SU-DHL-6 (cell line): ENCODE data around the gene PRKN.

ENCODE experiments used
- H2AFZ ChIP-seq: fragments of 200-600 bp; sonication (generic); 2 replicates; pipeline ENCODE4 v1.6.1; 2014; ENCODE audit warnings: low read depth, mild to moderate bottlenecking, moderate library complexity, mixed read lengths, antibody characterized with exemption, low read length; ENCODE audit not compliant: severe bottlenecking
- H3F3A ChIP-seq: fragments of 200-600 bp; shearing (Covaris generic); 2 replicates; pipeline ENCODE4 v1.6.0; 2016; ENCODE audit warnings: antibody characterized with exemption, mild to moderate bottlenecking; ENCODE audit not compliant: insufficient read depth
- H3K27ac ChIP-seq: fragments of 200-600 bp; sonication (generic); 2 replicates; pipeline ENCODE4 v1.5.1; 2016; ENCODE audit warnings: low read depth, mild to moderate bottlenecking, low read length, moderate library complexity, mixed read lengths
- H3K27me3 ChIP-seq: fragments of 200-600 bp; sonication (generic), shearing (Covaris generic); 2 replicates; pipeline ENCODE4 v1.6.0; 2014; ENCODE audit warnings: mild to moderate bottlenecking, low read length
- H3K36me3 ChIP-seq: fragments of 200-600 bp; sonication (generic); 2 replicates; pipeline ENCODE4 v1.6.1; 2014; ENCODE audit warnings: mild to moderate bottlenecking, low read length, mixed read lengths
- H3K4me2 ChIP-seq: fragments of 300-600, 200-600 bp; shearing (Covaris generic), sonication (generic); 2 replicates; pipeline ENCODE4 v1.6.0; 2014; ENCODE audit warnings: low read length, low read depth, mild to moderate bottlenecking; ENCODE audit not compliant: poor library complexity, severe bottlenecking
- H3K4me3 ChIP-seq: fragments of 200-600 bp; sonication (generic); 2 replicates; pipeline ENCODE4 v1.5.1; 2014; ENCODE audit warnings: antibody characterized with exemption, low read length, mild to moderate bottlenecking, mixed read lengths; ENCODE audit not compliant: insufficient read depth, poor library complexity, severe bottlenecking
- H3K79me2 ChIP-seq: fragments of 200-600 bp; sonication (generic); 2 replicates; pipeline ENCODE4 v1.6.1; 2014; ENCODE audit warnings: mild to moderate bottlenecking, low read length, moderate library complexity; ENCODE audit not compliant: insufficient read depth
- H3K9ac ChIP-seq: fragments of 200-600 bp; sonication (generic); 2 replicates; pipeline ENCODE4 v1.7.0; 2014; ENCODE audit warnings: mild to moderate bottlenecking, low read length
- H3K9me2 ChIP-seq: fragments of 200-600 bp; sonication (generic); replicated peaks from 2 replicates; pipeline ENCODE4 v1.6.1; 2014; ENCODE audit warnings: low read length; ENCODE audit not compliant: insufficient read depth
- H3K9me3 ChIP-seq: fragments of 200-600 bp; sonication (generic); 2 replicates; pipeline ENCODE4 v1.6.1; 2014; ENCODE audit warnings: low read length, mixed read lengths; ENCODE audit not compliant: insufficient read depth
- H4K20me1 ChIP-seq: fragments of 200-600 bp; sonication (generic); 2 replicates; pipeline ENCODE4 v1.6.1; 2014; ENCODE audit warnings: low read depth, mild to moderate bottlenecking, antibody characterized with exemption, low read length, moderate library complexity, mixed read lengths
- EZH2phosphoT487 ChIP-seq: fragments of 200-600 bp; sonication (generic), shearing (Covaris generic); conservative IDR thresholded peaks from 2 replicates; pipeline ENCODE4 v1.6.1; 2018; ENCODE audit warnings: mild to moderate bottlenecking, antibody characterized with exemption, low read length, moderate library complexity, mixed read lengths
- TF ChIP-seq, protein P1 (sequence below): fragments of 200-600 bp; sonication (generic); IDR thresholded peaks from one replicate; pipeline ENCODE4 v1.5.1; 2017; ENCODE audit warnings: antibody characterized with exemption, mild to moderate bottlenecking, low read length, moderate library complexity; ENCODE audit not compliant: insufficient read depth, poor library complexity, severe bottlenecking

The PRKN gene

DNA sequence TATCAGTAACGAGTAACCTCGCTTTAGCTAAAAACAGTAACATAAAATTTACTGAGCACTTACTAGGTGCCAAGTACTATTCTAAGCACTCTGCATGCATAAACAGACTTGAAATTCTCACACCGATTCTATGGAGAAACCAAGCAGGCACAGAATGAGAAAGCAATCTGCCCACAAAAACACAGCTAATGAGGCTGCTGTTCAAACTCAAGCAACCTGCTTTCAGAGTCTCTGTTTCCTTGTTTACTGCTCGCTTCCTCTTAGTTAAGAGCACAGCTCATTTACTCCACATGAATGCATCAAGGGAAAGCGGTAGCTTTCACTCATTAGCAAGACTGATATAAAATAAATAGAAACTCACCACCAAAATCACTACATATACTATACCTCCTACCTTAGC, 37.4 kb downstream of the PRKN start:
- Histone ChIP-seq H3K27ac (no peak overlapping the region), H3F3A (no peaks in the 10 kb centered on the region), H3K27me3 (no peaks in the 10 kb centered on the region), H3K9me2 (no peaks in the 10 kb centered on the region), H3K9ac (no peak overlapping the region), H4K20me1 (no peaks in the 10 kb centered on the region), H3K9me3 (no peaks in the 10 kb centered on the region), H2AFZ (no peak overlapping the region), H3K4me3 (no peak overlapping the region), H3K79me2 (no peaks in the 10 kb centered on the region), H3K36me3 (no peaks in the 10 kb centered on the region), H3K4me2 (no peak overlapping the region)
- TF ChIP-seq EZH2phosphoT487 = no peak
- TF ChIP-seq, protein P1, sequence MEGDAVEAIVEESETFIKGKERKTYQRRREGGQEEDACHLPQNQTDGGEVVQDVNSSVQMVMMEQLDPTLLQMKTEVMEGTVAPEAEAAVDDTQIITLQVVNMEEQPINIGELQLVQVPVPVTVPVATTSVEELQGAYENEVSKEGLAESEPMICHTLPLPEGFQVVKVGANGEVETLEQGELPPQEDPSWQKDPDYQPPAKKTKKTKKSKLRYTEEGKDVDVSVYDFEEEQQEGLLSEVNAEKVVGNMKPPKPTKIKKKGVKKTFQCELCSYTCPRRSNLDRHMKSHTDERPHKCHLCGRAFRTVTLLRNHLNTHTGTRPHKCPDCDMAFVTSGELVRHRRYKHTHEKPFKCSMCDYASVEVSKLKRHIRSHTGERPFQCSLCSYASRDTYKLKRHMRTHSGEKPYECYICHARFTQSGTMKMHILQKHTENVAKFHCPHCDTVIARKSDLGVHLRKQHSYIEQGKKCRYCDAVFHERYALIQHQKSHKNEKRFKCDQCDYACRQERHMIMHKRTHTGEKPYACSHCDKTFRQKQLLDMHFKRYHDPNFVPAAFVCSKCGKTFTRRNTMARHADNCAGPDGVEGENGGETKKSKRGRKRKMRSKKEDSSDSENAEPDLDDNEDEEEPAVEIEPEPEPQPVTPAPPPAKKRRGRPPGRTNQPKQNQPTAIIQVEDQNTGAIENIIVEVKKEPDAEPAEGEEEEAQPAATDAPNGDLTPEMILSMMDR = no peak

DNA sequence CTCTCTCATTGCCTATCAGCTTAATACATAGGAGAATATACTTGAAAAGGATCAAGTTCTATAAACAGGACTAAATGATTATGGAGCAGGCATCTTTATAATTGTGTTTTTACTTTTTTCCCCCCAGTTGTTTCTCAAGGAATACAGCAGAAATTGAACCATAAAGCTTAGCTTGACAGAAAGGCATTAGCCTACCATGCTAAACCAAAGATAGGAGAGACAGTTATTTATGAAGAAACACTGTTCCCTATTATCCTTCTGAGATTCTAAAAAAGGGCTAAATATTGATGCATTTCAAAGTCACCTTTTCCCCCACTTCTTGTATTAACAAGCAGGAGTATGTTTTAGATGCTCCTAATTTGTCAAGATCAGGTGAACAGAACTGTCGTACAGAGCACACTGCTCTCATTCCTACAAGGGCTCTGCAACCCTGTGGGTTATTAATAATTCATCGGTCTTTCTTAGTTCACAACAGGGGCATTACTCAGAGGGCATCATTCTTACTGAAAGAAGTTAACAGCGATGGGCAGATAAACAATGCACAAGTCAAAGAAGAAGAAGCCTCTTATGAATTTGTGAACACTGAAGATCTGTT, 38.7 kb downstream of the PRKN start:
- TF ChIP-seq, protein P1 = no peak
- no peak for TF ChIP-seq EZH2phosphoT487
- Histone ChIP-seq H3K27me3 (no peaks in the 10 kb centered on the region), H3K36me3 (no peaks in the 10 kb centered on the region), H3K9me3 (no peaks in the 10 kb centered on the region), H3K4me3 (no peak overlapping the region), H3F3A (no peaks in the 10 kb centered on the region), H4K20me1 (no peaks in the 10 kb centered on the region), H2AFZ (no peak overlapping the region), H3K27ac (no peak overlapping the region), H3K9me2 (no peaks in the 10 kb centered on the region), H3K4me2 (no peak overlapping the region), H3K9ac (no peak overlapping the region), H3K79me2 (no peaks in the 10 kb centered on the region)

DNA sequence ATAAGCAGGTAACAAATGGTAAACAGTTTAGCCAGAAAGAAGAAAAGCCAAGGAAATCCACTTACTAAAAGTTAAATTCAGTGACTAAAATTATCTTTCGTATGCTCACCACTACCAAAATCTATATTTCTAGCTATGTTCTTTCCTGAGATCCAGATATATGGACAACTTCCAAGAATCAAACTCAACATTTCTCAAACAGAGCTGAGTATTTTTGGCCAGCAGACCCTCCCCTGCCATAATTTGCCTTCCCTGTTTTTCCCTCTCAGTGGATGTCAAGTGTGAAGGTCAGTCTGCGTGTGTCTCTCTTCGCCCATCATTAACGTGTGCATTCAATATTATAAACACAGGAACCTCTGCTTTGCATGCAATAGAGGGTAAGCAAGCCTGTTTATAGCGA, 42.0 kb downstream of the PRKN start:
- no peaks in the 10 kb centered on the region for H3K9me2 ChIP-seq
- H3K9ac ChIP-seq = no peak overlapping the region
- TF ChIP-seq EZH2phosphoT487 = no peak
- TF ChIP-seq, protein P1 = no peak
- no peaks in the 10 kb centered on the region for H3K36me3 ChIP-seq
- H3K4me2 ChIP-seq = no peak overlapping the region
- H2AFZ ChIP-seq = no peak overlapping the region
- H3K9me3 ChIP-seq = no peaks in the 10 kb centered on the region
- H4K20me1 ChIP-seq = no peaks in the 10 kb centered on the region
- no peaks in the 10 kb centered on the region for H3F3A ChIP-seq
- no peaks in the 10 kb centered on the region for H3K79me2 ChIP-seq
- H3K27me3 ChIP-seq = no peaks in the 10 kb centered on the region
- no peak overlapping the region for H3K4me3 ChIP-seq
- H3K27ac ChIP-seq = no peak overlapping the region
